Measurements from ENCODE around the gene TMED10. TPM values are rescaled to one million over a fixed set of nuclear protein-coding genes. Genes with fewer than 3 reads are reported as not detected.

Gene TMED10
- 345 to 455 TPM (median 361 TPM) in 3 replicates for total RNA-seq
- long read RNA-seq, full-length matches to known transcripts: 488 of 535 reads
- long read RNA-seq, partial matches to known transcripts: 1 of 535 reads
- long read RNA-seq, other reads (novel, unspliced or antisense): 46 of 535 reads

DNA sequence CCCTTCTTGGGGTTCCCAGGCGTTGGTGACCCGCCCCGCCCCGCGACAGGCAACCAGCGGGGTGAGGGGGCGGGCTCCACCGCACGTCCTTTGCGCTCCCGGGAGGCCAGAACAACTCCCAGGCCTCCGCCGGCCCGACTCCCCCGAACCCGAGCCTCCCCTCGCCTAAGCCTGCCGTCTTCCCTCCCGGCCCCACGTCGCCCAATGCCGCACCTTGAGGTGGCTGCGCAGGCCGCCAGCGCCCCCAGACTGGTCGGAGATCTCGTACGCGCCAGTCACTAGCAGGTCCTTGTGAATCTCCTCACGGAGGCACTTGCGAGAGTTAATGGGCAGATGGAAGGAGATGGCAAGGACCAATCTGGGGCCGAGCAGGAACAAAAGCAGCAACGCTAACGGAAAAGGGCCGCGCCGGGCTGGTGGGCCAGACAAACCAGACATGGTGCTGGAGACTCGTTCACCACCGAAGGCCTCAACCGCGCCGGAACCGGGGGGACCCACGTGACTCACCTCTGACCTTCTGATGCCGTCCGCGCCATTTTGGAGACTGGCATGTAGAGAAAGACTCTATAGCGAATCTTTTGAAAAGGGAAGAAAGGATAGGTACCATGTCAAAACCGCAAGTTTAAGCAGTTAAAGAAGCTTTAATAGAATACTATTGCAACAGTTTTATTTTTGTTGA is at the start of gene TMED10:
Gene TMED10, minus strand, starts transcription at position 471 of the 679 bp plus-strand sequence. Its CDS starts 33 bp downstream, at position 438.
- H3K4me1 Mint-ChIP-seq (ENCODE audit: low read depth): peaks cover 30% of the 10 kb centered on the region
- peak within 1 kb of the TSS; percentile 85 for H3K4me3 Mint-ChIP-seq (ENCODE audit: unreplicated experiment)
- H3K27ac Mint-ChIP-seq (ENCODE audit: unreplicated experiment): peak within 1 kb of the TSS; percentile 99
- no peaks in the 10 kb centered on the region for H3K36me3 Mint-ChIP-seq (ENCODE audit: low read depth)
- H3K27me3 Mint-ChIP-seq (ENCODE audit: low read depth): no peaks in the 10 kb centered on the region
- no peaks in the 10 kb centered on the region for H3K9me3 Mint-ChIP-seq (ENCODE audit: low read depth)
- TF ChIP-seq CTCF (IDR thresholded peaks at IDR 0.05): peak; percentile 53
- peak; percentile 96 for DNase-seq (ENCODE audit: low spot score)

- no peaks in the 10 kb centered on the region for H3K27me3 Mint-ChIP-seq (ENCODE audit: low read depth)
- peaks cover 24% of the 10 kb centered on the region for H3K4me1 Mint-ChIP-seq (ENCODE audit: low read depth)
- TF ChIP-seq CTCF (IDR thresholded peaks at IDR 0.05): no peak
- H3K9me3 Mint-ChIP-seq (ENCODE audit: low read depth): no peaks in the 10 kb centered on the region
- no peaks in the 10 kb centered on the region for H3K36me3 Mint-ChIP-seq (ENCODE audit: low read depth)
- no peak for DNase-seq (ENCODE audit: low spot score)
- no peak overlapping the region for H3K27ac Mint-ChIP-seq (ENCODE audit: unreplicated experiment)
- H3K4me3 Mint-ChIP-seq (ENCODE audit: unreplicated experiment): no peak overlapping the region
Observed at GRCh38 chr14:75224561-75224960, 48.1 kb upstream of the TMED10 start.

GRCh38 chr14:75223664-75224154 is 47.3 kb upstream of the TMED10 start:
- Mint-ChIP-seq H3K4me3 (ENCODE audit: unreplicated experiment) (no peak overlapping the region), H3K4me1 (ENCODE audit: low read depth) (peaks cover 24% of the 10 kb centered on the region), H3K9me3 (ENCODE audit: low read depth) (no peaks in the 10 kb centered on the region), H3K36me3 (ENCODE audit: low read depth) (no peaks in the 10 kb centered on the region), H3K27me3 (ENCODE audit: low read depth) (no peaks in the 10 kb centered on the region), H3K27ac (ENCODE audit: unreplicated experiment) (peak overlapping the region; percentile 80)
- no peak for TF ChIP-seq CTCF (IDR thresholded peaks at IDR 0.05)
- DNase-seq (ENCODE audit: low spot score): no peak

DNA sequence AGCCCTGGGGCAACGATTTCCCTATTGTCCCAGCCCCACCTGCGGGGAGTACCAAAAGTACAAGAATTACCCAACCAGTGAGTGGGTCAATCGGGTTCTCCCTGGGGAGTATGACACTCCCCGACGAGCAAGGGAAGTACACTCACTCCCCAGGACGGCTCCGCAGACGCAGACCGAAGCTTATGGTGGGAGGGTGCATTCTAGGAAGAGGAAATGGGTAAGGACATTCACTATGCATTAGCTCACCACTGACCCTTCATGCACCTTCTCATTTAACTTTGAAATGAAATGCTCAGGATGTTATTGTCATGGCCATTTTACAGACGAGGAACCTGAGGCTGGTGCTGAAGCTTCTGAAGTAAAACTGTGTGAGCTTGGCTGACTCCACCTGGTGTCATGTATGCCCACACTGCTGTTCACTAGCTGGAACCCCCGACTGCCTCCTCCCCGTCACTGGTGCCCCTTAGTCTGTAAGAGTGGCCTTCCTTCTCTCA is 45.8 kb upstream of the TMED10 start:
- Mint-ChIP-seq H3K9me3 (ENCODE audit: low read depth) (no peaks in the 10 kb centered on the region), H3K27me3 (ENCODE audit: low read depth) (no peaks in the 10 kb centered on the region), H3K36me3 (ENCODE audit: low read depth) (peaks cover 2% of the 10 kb centered on the region), H3K4me1 (ENCODE audit: low read depth) (peaks cover 24% of the 10 kb centered on the region), H3K27ac (ENCODE audit: unreplicated experiment) (peak overlapping the region; percentile 80), H3K4me3 (ENCODE audit: unreplicated experiment) (peak overlapping the region; percentile 16)
- TF ChIP-seq CTCF (IDR thresholded peaks at IDR 0.05): no peak
- DNase-seq (ENCODE audit: low spot score): no peak

- TF ChIP-seq CTCF (IDR thresholded peaks at IDR 0.05): no peak
- no peak for DNase-seq (ENCODE audit: low spot score)
- H3K27me3 Mint-ChIP-seq (ENCODE audit: low read depth): no peaks in the 10 kb centered on the region
- no peaks in the 10 kb centered on the region for H3K9me3 Mint-ChIP-seq (ENCODE audit: low read depth)
- peak overlapping the region; percentile 80 for H3K27ac Mint-ChIP-seq (ENCODE audit: unreplicated experiment)
- H3K4me3 Mint-ChIP-seq (ENCODE audit: unreplicated experiment): peak overlapping the region; percentile 16
- H3K36me3 Mint-ChIP-seq (ENCODE audit: low read depth): peaks cover 2% of the 10 kb centered on the region
- H3K4me1 Mint-ChIP-seq (ENCODE audit: low read depth): peaks cover 24% of the 10 kb centered on the region
Observed at GRCh38 chr14:75221797-75222196, 45.4 kb upstream of the TMED10 start.
